Activated CD4-positive, CD25-positive, alpha-beta regulatory T cell (primary cell): ENCODE results near the gene HAPLN2.
"Not testable (repeated sequence)": the region's sequence is repeated elsewhere in the genome, so short reads cannot be mapped to it uniquely, and the experiment has no call there.

Experiments used
- DNase-seq, 4 experiments: peaks; one replicate each; lab custom pipeline; 2025; lab: John Stamatoyannopoulos, UW

The HAPLN2 gene

GRCh38 chr1:156622581-156623297 is 3.5 kb downstream of the HAPLN2 start:
- DNase-seq: no peak

- no peak for DNase-seq
Measured at GRCh38 chr1:156623946-156624813, 5.0 kb downstream of the HAPLN2 start.

GRCh38 chr1:156624814-156625435 is 5.7 kb downstream of the HAPLN2 start:
- no peak for DNase-seq

GRCh38 chr1:156625436-156626078 is 6.3 kb downstream of the HAPLN2 start:
- peak; percentile 43 to 68 (median 53) for DNase-seq

- DNase-seq: no peak
Measured at GRCh38 chr1:156626079-156626438, 6.8 kb downstream of the HAPLN2 start.

- no peak for DNase-seq
Measured at GRCh38 chr1:156627313-156627880, 8.2 kb downstream of the HAPLN2 start.

- DNase-seq: no peak
Measured at GRCh38 chr1:156629823-156630449, 10.7 kb downstream of the HAPLN2 start.

- not testable (repeated sequence) for DNase-seq
Measured at GRCh38 chr1:156631152-156631551, 11.9 kb downstream of the HAPLN2 start.

- no peak for DNase-seq
Measured at GRCh38 chr1:156632355-156632754, 13.1 kb downstream of the HAPLN2 start.

GRCh38 chr1:156638189-156638985 is 19.2 kb downstream of the HAPLN2 start:
- DNase-seq: no peak

- DNase-seq: no peak
Measured at GRCh38 chr1:156639601-156640101, 20.4 kb downstream of the HAPLN2 start.

- DNase-seq: no peak
Measured at GRCh38 chr1:156640842-156641706, 21.9 kb downstream of the HAPLN2 start.

GRCh38 chr1:156641761-156642264 is 22.6 kb downstream of the HAPLN2 start, which contains the start of gene BCAN:
Gene BCAN (plus strand): TSS chr1:156642117. CDS start chr1:156646055, 3,938 bp downstream.
- no peak for DNase-seq

- DNase-seq: no peak
Measured at GRCh38 chr1:156642265-156643048, 23.2 kb downstream of the HAPLN2 start.

- no peak for DNase-seq
Measured at GRCh38 chr1:156643049-156643777, 24.0 kb downstream of the HAPLN2 start.

- DNase-seq: no peak
Measured at GRCh38 chr1:156643778-156644092, 24.5 kb downstream of the HAPLN2 start.

- DNase-seq: no peak
Measured at GRCh38 chr1:156644146-156644545, 24.9 kb downstream of the HAPLN2 start.

GRCh38 chr1:156644640-156645039 is 25.4 kb downstream of the HAPLN2 start:
- no peak for DNase-seq
